H1 (cell line): ENCODE results near the gene RTF2. TPM values are rescaled to one million over a fixed set of nuclear protein-coding genes. Genes with fewer than 3 reads are reported as not detected.

Experiments
- CTCF ChIA-PET: fragments of 300-600 bp; sonication (Branson Sonifier 250); formaldehyde crosslinking; loops from one replicate; lab custom pipeline; 2021; ENCODE audit not compliant: partially characterized antibody; lab: Charles Lee
- POLR2A ChIA-PET: fragments of 300-600 bp; sonication (Branson Sonifier 250); formaldehyde crosslinking; loops from one replicate; lab custom pipeline; 2021; ENCODE audit warnings: inconsistent platforms; ENCODE audit not compliant: partially characterized antibody; lab: Charles Lee
- DNase-seq, 2 experiments: peaks; one replicate each; pipeline versions ENCODE4 v3.0.0 to v3.0.0-alpha.2; 2010 to 2022; ENCODE audit warnings: low spot score in 2 of 2, low read depth in 1 of 2, mixed read lengths in 1 of 2
- FAIRE-seq: peaks from 2 replicates; lab custom pipeline; 2011; peaks lifted over from hg19 to GRCh38; lab: Jason Lieb, UNC
- H2AFZ ChIP-seq: 2 replicates; pipeline ENCODE4 v1.8.1; 2012; ENCODE audit warnings: low read length, inconsistent platforms
- H2AK5ac ChIP-seq: 2 replicates; pipeline ENCODE4 v1.6.1; 2013; ENCODE audit warnings: low read depth, low read length
- H2BK120ac ChIP-seq: replicated peaks from 2 replicates; pipeline ENCODE3; 2013; ENCODE audit warnings: low read depth, low read length, inconsistent platforms
- H2BK12ac ChIP-seq: 2 replicates; pipeline ENCODE4 v1.6.1; 2013; ENCODE audit warnings: low read depth, low read length
- H2BK15ac ChIP-seq: 2 replicates; pipeline ENCODE4 v1.6.1; 2013; ENCODE audit warnings: low read length
- H2BK20ac ChIP-seq: 2 replicates; pipeline ENCODE4 v1.6.1; 2013; ENCODE audit warnings: low read length
- H2BK5ac ChIP-seq: 2 replicates; pipeline ENCODE4 v1.6.1; 2013; ENCODE audit warnings: low read depth, low read length
- H3K14ac ChIP-seq: 2 replicates; pipeline ENCODE4 v1.6.1; 2013; ENCODE audit warnings: inconsistent platforms; ENCODE audit not compliant: insufficient read length
- H3K18ac ChIP-seq: 2 replicates; pipeline ENCODE4 v1.6.1; 2013; ENCODE audit warnings: low read length; ENCODE audit errors: extremely low read depth
- H3K23ac ChIP-seq: 2 replicates; pipeline ENCODE4 v1.6.1; 2013; ENCODE audit warnings: inconsistent platforms; ENCODE audit not compliant: insufficient read length
- H3K23me2 ChIP-seq: 2 replicates; pipeline ENCODE4 v1.6.1; 2013; ENCODE audit warnings: low read depth, low read length
- H3K27ac ChIP-seq: 2 replicates; pipeline ENCODE4 v1.6.1; 2011; ENCODE audit warnings: low read depth, low read length, inconsistent platforms
- H3K27me3 ChIP-seq, 4 experiments: replicated peaks in 1 of 4; 1 replicate in 1 of 4; 2 replicates in 3 of 4; pipeline versions ENCODE4 v1.6.1 to v1.8.1; 2011 to 2013; ENCODE audit warnings: low read length in 3 of 4, mild to moderate bottlenecking in 3 of 4, inconsistent platforms in 2 of 4, mixed read lengths in 2 of 4, moderate library complexity in 1 of 4; ENCODE audit not compliant: control insufficient read depth in 3 of 4, insufficient read depth in 3 of 4; ENCODE audit errors: extremely low read depth in 1 of 4
- H3K36me3 ChIP-seq, 4 experiments: 2 replicates each; pipeline versions ENCODE4 v1.6.1 to v1.8.1; 2011 to 2013; ENCODE audit warnings: mild to moderate bottlenecking in 4 of 4, low read length in 3 of 4, moderate library complexity in 2 of 4, control low read depth in 1 of 4, inconsistent platforms in 1 of 4; ENCODE audit not compliant: insufficient read depth in 4 of 4, control insufficient read depth in 2 of 4
- H3K4ac ChIP-seq: replicated peaks from 2 replicates; pipeline ENCODE3; 2013; ENCODE audit warnings: low read length, low read depth, mixed read lengths, inconsistent platforms; ENCODE audit not compliant: insufficient read length
- H3K4me1 ChIP-seq, 4 experiments: replicated peaks in 1 of 4; 1 replicate in 1 of 4; 2 replicates in 3 of 4; pipeline versions ENCODE4 v1.6.1 to v1.8.1; 2011 to 2013; ENCODE audit warnings: low read length in 3 of 4, inconsistent platforms in 2 of 4, mixed read lengths in 1 of 4; ENCODE audit not compliant: insufficient read depth in 4 of 4, control insufficient read depth in 3 of 4
- H3K4me2 ChIP-seq, 2 experiments: 2 replicates each; pipeline versions ENCODE4 v1.6.1 to v1.8.1; 2011 to 2013; ENCODE audit warnings: low read depth in 2 of 2, low read length in 2 of 2, control low read depth in 1 of 2, inconsistent platforms in 1 of 2, mild to moderate bottlenecking in 1 of 2; ENCODE audit not compliant: insufficient read depth in 1 of 2
- H3K4me3 ChIP-seq, 4 experiments: fragments of 200-600, 300-600 bp in 1 of 4; sonication (generic), shearing (Covaris generic), sonication (Bioruptor Twin) in 1 of 4; 2 replicates each; pipeline versions ENCODE4 v1.5.1 to v1.8.1; 2011 to 2016; ENCODE audit warnings: low read length in 4 of 4, low read depth in 3 of 4, control low read depth in 2 of 4, inconsistent platforms in 2 of 4, mild to moderate bottlenecking in 2 of 4, mixed read lengths in 1 of 4, moderate library complexity in 1 of 4; ENCODE audit not compliant: insufficient read depth in 2 of 4; ENCODE audit errors: extremely low read depth in 1 of 4
- H3K56ac ChIP-seq: replicated peaks from 2 replicates; pipeline ENCODE3; 2013; ENCODE audit warnings: low read depth, mild to moderate bottlenecking, mixed read lengths, low read length, inconsistent platforms; ENCODE audit not compliant: insufficient read length
- H3K79me1 ChIP-seq: 2 replicates; pipeline ENCODE4 v1.6.1; 2013; ENCODE audit warnings: low read depth, low read length, control low read depth
- H3K79me2 ChIP-seq, 2 experiments: 2 replicates each; pipeline versions ENCODE4 v1.6.1 to v1.8.1; 2012 to 2013; ENCODE audit warnings: low read length in 2 of 2, mild to moderate bottlenecking in 2 of 2, inconsistent platforms in 1 of 2; ENCODE audit not compliant: insufficient read depth in 2 of 2, control insufficient read depth in 1 of 2
- H3K9ac ChIP-seq, 4 experiments: replicated peaks in 1 of 4; 1 replicate in 1 of 4; 2 replicates in 3 of 4; pipeline versions ENCODE4 v1.6.1 to v1.8.1; 2011 to 2013; ENCODE audit warnings: low read depth in 3 of 4, low read length in 3 of 4, control low read depth in 2 of 4, mild to moderate bottlenecking in 2 of 4, moderate library complexity in 2 of 4, inconsistent platforms in 1 of 4; ENCODE audit errors: extremely low read depth in 1 of 4
- H3K9me3 ChIP-seq, 2 experiments: 2 replicates each; pipeline versions ENCODE4 v1.6.1 to v1.8.1; 2012 to 2013; ENCODE audit warnings: mild to moderate bottlenecking in 2 of 2, moderate library complexity in 2 of 2, control low read depth in 1 of 2, inconsistent platforms in 1 of 2, low read depth in 1 of 2, low read length in 1 of 2, mixed read lengths in 1 of 2; ENCODE audit not compliant: insufficient read depth in 2 of 2
- H4K20me1 ChIP-seq, 2 experiments: replicated peaks in 1 of 2; 2 replicates each; pipeline versions ENCODE3 to v1.8.1; 2011 to 2013; ENCODE audit warnings: inconsistent platforms in 2 of 2, low read length in 2 of 2, mild to moderate bottlenecking in 1 of 2; ENCODE audit not compliant: insufficient read depth in 2 of 2, control insufficient read depth in 1 of 2
- H4K5ac ChIP-seq: 2 replicates; pipeline ENCODE4 v1.6.1; 2013; ENCODE audit warnings: low read length, low read depth, mixed read lengths, inconsistent platforms; ENCODE audit not compliant: insufficient read length
- H4K8ac ChIP-seq: 2 replicates; pipeline ENCODE4 v1.8.0; 2013; ENCODE audit warnings: mild to moderate bottlenecking, moderate library complexity, low read length, inconsistent platforms; ENCODE audit not compliant: insufficient read depth; ENCODE audit errors: extremely low read depth
- H4K91ac ChIP-seq: replicated peaks from 2 replicates; pipeline ENCODE3; 2013; ENCODE audit warnings: low read length, mixed read lengths, inconsistent platforms; ENCODE audit not compliant: insufficient read length
- ATF3 ChIP-seq: IDR thresholded peaks from 2 replicates; pipeline ENCODE4 v1.6.1; 2011; ENCODE audit warnings: low read depth, mild to moderate bottlenecking, low read length; ENCODE audit not compliant: insufficient read depth
- CBX8 ChIP-seq: fragments of 300-800, 300-1000 bp; sonication (generic); IDR thresholded peaks from 2 replicates; pipeline ENCODE4 v1.7.1; 2016; ENCODE audit warnings: low read depth, low read length, borderline replicate concordance
- CHD1 ChIP-seq: IDR thresholded peaks from 2 replicates; pipeline ENCODE4 v1.6.1; 2012; ENCODE audit warnings: low read depth, low read length, improper control_type of control experiment
- CTBP2 ChIP-seq: IDR thresholded peaks from 2 replicates; pipeline ENCODE4 v1.7.0; 2011; ENCODE audit warnings: borderline replicate concordance, mild to moderate bottlenecking, moderate library complexity, mixed read lengths, low read length; ENCODE audit not compliant: insufficient read depth, insufficient read length
- E2F6 ChIP-seq: IDR thresholded peaks from 2 replicates; pipeline ENCODE4 v1.6.1; 2012; ENCODE audit warnings: inconsistent platforms
- FOSL1 ChIP-seq: IDR thresholded peaks from 2 replicates; pipeline ENCODE4 v1.6.1; 2011; ENCODE audit warnings: mild to moderate bottlenecking, low read depth, low read length, moderate library complexity; ENCODE audit not compliant: insufficient read depth
- GTF2F1 ChIP-seq: IDR thresholded peaks from 2 replicates; pipeline ENCODE4 v1.6.1; 2012; ENCODE audit warnings: low read depth, low read length, improper control_type of control experiment, borderline replicate concordance
- KDM5A ChIP-seq: fragments of 200-600 bp; IDR thresholded peaks from 2 replicates; pipeline ENCODE4 v1.7.1; 2012; ENCODE audit warnings: mild to moderate bottlenecking, low read length, inconsistent platforms, mixed read lengths
- PHF8 ChIP-seq: fragments of 200-600 bp; sonication (generic); conservative IDR thresholded peaks from 2 replicates; pipeline ENCODE4 v1.7.1; 2012; ENCODE audit warnings: low read depth, mild to moderate bottlenecking, inconsistent platforms, low read length, moderate library complexity
- RAD21 ChIP-seq, 2 experiments: IDR thresholded peaks in 1 of 2; conservative IDR thresholded peaks in 1 of 2; 2 replicates each; pipeline ENCODE4 v1.6.1; 2011; ENCODE audit warnings: low read depth in 2 of 2, low read length in 2 of 2, improper control_type of control experiment in 1 of 2, inconsistent platforms in 1 of 2, mild to moderate bottlenecking in 1 of 2, moderate library complexity in 1 of 2
- RXRA ChIP-seq: IDR thresholded peaks from 2 replicates; pipeline ENCODE4 v1.6.1; 2011; ENCODE audit warnings: low read depth, mild to moderate bottlenecking, low read length, moderate library complexity; ENCODE audit not compliant: insufficient read depth
- SP4 ChIP-seq: IDR thresholded peaks from 2 replicates; pipeline ENCODE4 v1.6.1; 2012; ENCODE audit warnings: low read length, inconsistent platforms
- YY1 ChIP-seq: IDR thresholded peaks from 2 replicates; pipeline ENCODE4 v1.6.1; 2011; ENCODE audit warnings: low read depth, mild to moderate bottlenecking, low read length
- WGBS, 2 experiments: shearing (Covaris generic) in 1 of 2; methylation state at CpG; one replicate each; pipeline versions ENCODE4 v1.1.6 to v1.1.7; 2013 to 2015; ENCODE audit warnings: low lambda C conversion rate in 2 of 2, mixed read lengths in 2 of 2, inconsistent platforms in 1 of 2, low coverage in 1 of 2, missing lambda C conversion rate in 1 of 2; ENCODE audit not compliant: insufficient replicate concordance in 2 of 2, insufficient coverage in 1 of 2, insufficient read length in 1 of 2; ENCODE audit errors: extremely low coverage in 1 of 2, missing lambda C conversion rate in 1 of 2; 5-methylcytosine and 5-hydroxymethylcytosine counted together
- polyA plus RNA-seq, 7 experiments: library from polyadenylated mRNA; depleted of rRNA in 3 of 7; stranded (reverse) in 5 of 7; unstranded in 2 of 7; fragments of >200 nt in 5 of 7; fragments of 200-250 nt in 2 of 7; gene quantifications; 1 replicate in 5 of 7; 2 replicates in 1 of 7; 4 replicates in 1 of 7; pipeline versions ENCODE4 v1.2.1 to v1.2.3, GENCODE V29; 2011 to 2013; ENCODE audit warnings: missing spikeins in 2 of 7, mixed read lengths in 2 of 7
- total RNA-seq: library from RNA; stranded (reverse); fragmentation: NEBNext Ultra II Directional; extraction: Animal tissue kit (Norgen Biotek cat#: 25700); gene quantifications from 2 replicates; pipeline ENCODE4 v1.2.1, GENCODE V29; 2021

Gene RTF2
- total and polyA plus RNA-seq, 2 of the 8 experiments (the other 6 are each of a cell fraction or from before 2014, with no cell fraction given): 33.9 to 51.2 TPM

- H2AFZ ChIP-seq: no peak overlapping the region
- no peak overlapping the region for H2BK5ac ChIP-seq
- no peak overlapping the region for H2BK120ac ChIP-seq
- H3K9me3 ChIP-seq: no peaks in the 10 kb centered on the region
- H3K18ac ChIP-seq: no peak overlapping the region
- H3K14ac ChIP-seq: no peak overlapping the region
- H4K20me1 ChIP-seq: no peaks in the 10 kb centered on the region
- H3K23me2 ChIP-seq: no peaks in the 10 kb centered on the region
- no peak overlapping the region for H4K91ac ChIP-seq
- H3K56ac ChIP-seq: no peak overlapping the region
- no peak overlapping the region for H2BK15ac ChIP-seq
- no peaks in the 10 kb centered on the region for H3K79me2 ChIP-seq
- H4K8ac ChIP-seq: no peak overlapping the region
- no peak overlapping the region for H2AK5ac ChIP-seq
- H3K27me3 ChIP-seq: no peaks in the 10 kb centered on the region
- H3K4me1 ChIP-seq: no peaks in the 10 kb centered on the region
- no peak overlapping the region for H3K27ac ChIP-seq
- no peak overlapping the region for H3K4ac ChIP-seq
- WGBS, 2 experiments: 84% methylated on average over 6 of the region's 6 CpGs; no CpG with 5 or more reads in 1 of the 2 experiments
- H3K4me3 ChIP-seq: no peak overlapping the region
- FAIRE-seq (no peak), DNase-seq (no peak)
- no peak overlapping the region for H2BK12ac ChIP-seq
- POLR2A ChIA-PET: no interaction called here
- no peak overlapping the region for H2BK20ac ChIP-seq
- no peak overlapping the region for H3K9ac ChIP-seq
- no peak overlapping the region for H3K23ac ChIP-seq
- H3K4me2 ChIP-seq: no peak overlapping the region
- H3K36me3 ChIP-seq: no peaks in the 10 kb centered on the region
- no peaks in the 10 kb centered on the region for H3K79me1 ChIP-seq
- CTCF ChIA-PET: interaction anchor here (0.6 to 2.8 kb wide), 5 partner anchors 11 to 398 kb away, joined by 3 to 13 read pairs (median 5); no protein-coding TSS in a partner anchor
- H4K5ac ChIP-seq: no peak overlapping the region
- TF ChIP-seq CHD1: no peak
- no peak for TF ChIP-seq RAD21 (IDR thresholded peaks at IDR 0.05 in 1 of 2, conservative IDR thresholded peaks at IDR 0.05 in 1 of 2; ENCODE audit: low read depth in 2 of 2, low read length in 2 of 2)
- TF ChIP-seq FOSL1: no peak
- TF ChIP-seq KDM5A: no peak
- no peak for TF ChIP-seq SP4
- no peak for TF ChIP-seq PHF8
- TF ChIP-seq GTF2F1: no peak
- no peak for TF ChIP-seq E2F6
- no peak for TF ChIP-seq CTBP2
- no peak for TF ChIP-seq RXRA
- no peak for TF ChIP-seq CBX8
- TF ChIP-seq ATF3: no peak
- no peak for TF ChIP-seq YY1
Observed at GRCh38 chr20:56540415-56540814, 72.0 kb downstream of the RTF2 start.
